ENCODE results near the gene ZNF750. TPM values are rescaled to one million over a fixed set of nuclear protein-coding genes. Genes with fewer than 3 reads are reported as not detected.

The ZNF750 gene
- polyA plus RNA-seq, 1 experiment = not detected

GRCh38 chr17:82800885-82801284 is 38.9 kb downstream of the ZNF750 start:
- CTCF ChIA-PET = no interaction called here
- POLR2A ChIA-PET = no interaction called here
- no peaks in the 10 kb centered on the region for H3K27me3 ChIP-seq (ENCODE audit: control insufficient read depth, insufficient read depth, low read length)
- H3K36me3 ChIP-seq (ENCODE audit: control insufficient read depth, insufficient read depth, low read length) = peaks cover 2% of the 10 kb centered on the region; the same call in 1 of the 2 replicates
- no peak overlapping the region for H3K4me3 ChIP-seq (ENCODE audit: low read depth, low read length)
- TF ChIP-seq CTCF (IDR thresholded peaks at IDR 0.05; ENCODE audit: insufficient read depth, low read depth, low read length) = no peak
- no peak for DNase-seq (ENCODE audit: low read depth)

- no peak for TF ChIP-seq CTCF (IDR thresholded peaks at IDR 0.05; ENCODE audit: insufficient read depth, low read depth, low read length)
- POLR2A ChIA-PET = no interaction called here
- peaks cover 2% of the 10 kb centered on the region; the same call in 1 of the 2 replicates for H3K36me3 ChIP-seq (ENCODE audit: control insufficient read depth, insufficient read depth, low read length)
- DNase-seq (ENCODE audit: low read depth) = no peak
- CTCF ChIA-PET = interaction anchor here (1.0 kb wide), 1 partner anchor 17 kb away, joined by 3 read pairs; no protein-coding TSS in a partner anchor
- no peaks in the 10 kb centered on the region for H3K27me3 ChIP-seq (ENCODE audit: control insufficient read depth, insufficient read depth, low read length)
- no peak overlapping the region for H3K4me3 ChIP-seq (ENCODE audit: low read depth, low read length)
These were observed 40.2 kb downstream of the ZNF750 start for GRCh38 chr17:82799591-82799990.

GRCh38 chr17:82798752-82799151 is 41.1 kb downstream of the ZNF750 start:
- POLR2A ChIA-PET = no interaction called here
- no peak for DNase-seq (ENCODE audit: low read depth)
- Histone ChIP-seq H3K36me3 (ENCODE audit: control insufficient read depth, insufficient read depth, low read length) (peaks cover 2% of the 10 kb centered on the region; the same call in 1 of the 2 replicates), H3K4me3 (ENCODE audit: low read depth, low read length) (no peak overlapping the region), H3K27me3 (ENCODE audit: control insufficient read depth, insufficient read depth, low read length) (no peaks in the 10 kb centered on the region)
- CTCF ChIA-PET = no interaction called here
- no peak for TF ChIP-seq CTCF (IDR thresholded peaks at IDR 0.05; ENCODE audit: insufficient read depth, low read depth, low read length)

GRCh38 chr17:82797061-82797460 is 42.8 kb downstream of the ZNF750 start:
- Histone ChIP-seq H3K36me3 (ENCODE audit: control insufficient read depth, insufficient read depth, low read length) (peaks cover 2% of the 10 kb centered on the region; the same call in 1 of the 2 replicates), H3K4me3 (ENCODE audit: low read depth, low read length) (no peak overlapping the region), H3K27me3 (ENCODE audit: control insufficient read depth, insufficient read depth, low read length) (no peaks in the 10 kb centered on the region)
- no peak for TF ChIP-seq CTCF (IDR thresholded peaks at IDR 0.05; ENCODE audit: insufficient read depth, low read depth, low read length)
- POLR2A ChIA-PET = no interaction called here
- CTCF ChIA-PET = no interaction called here
- no peak for DNase-seq (ENCODE audit: low read depth)

- H3K27me3 ChIP-seq (ENCODE audit: control insufficient read depth, insufficient read depth, low read length) = no peaks in the 10 kb centered on the region
- no peak for TF ChIP-seq CTCF (IDR thresholded peaks at IDR 0.05; ENCODE audit: insufficient read depth, low read depth, low read length)
- H3K4me3 ChIP-seq (ENCODE audit: low read depth, low read length) = no peak overlapping the region
- no peak for DNase-seq (ENCODE audit: low read depth)
- CTCF ChIA-PET = no interaction called here
- H3K36me3 ChIP-seq (ENCODE audit: control insufficient read depth, insufficient read depth, low read length) = peaks cover 2% of the 10 kb centered on the region; the same call in 1 of the 2 replicates
- POLR2A ChIA-PET = no interaction called here
These were observed 44.2 kb downstream of the ZNF750 start for GRCh38 chr17:82795615-82796014.

Data from BJ (cell line).